ENCODE data around the gene HCK. TPM values are rescaled to one million over a fixed set of nuclear protein-coding genes. Genes with fewer than 3 reads are reported as not detected.
"Not testable (repeated sequence)": the region's sequence is repeated elsewhere in the genome, so short reads cannot be mapped to it uniquely, and the experiment has no call there.

HCK gene
- total RNA-seq, 2 donors from 2014 or later = 2.1 to 4.3 TPM

GRCh38 chr20:32119734-32120133 lies 67.7 kb downstream of the HCK start:
- no peak for ATAC-seq
- TF ChIP-seq POLR2A (IDR thresholded peaks at IDR 0.05) (no peak), CTCF (IDR thresholded peaks at IDR 0.05) (no peak)
- WGBS, 2 donors = 95 to 97% methylated on average over 2 of the region's 2 CpGs
- no peak overlapping the region for H3K4me3 ChIP-seq
- H3K4me1 ChIP-seq = peaks cover 12% of the 10 kb centered on the region
- intact Hi-C loops (cut with DNase I) = no loop called here
- H3K27ac ChIP-seq = no peak overlapping the region
- H3K9me3 ChIP-seq = no peaks in the 10 kb centered on the region
- no peaks in the 10 kb centered on the region for H3K27me3 ChIP-seq
- no peak for DNase-seq
- no peaks in the 10 kb centered on the region for H3K36me3 ChIP-seq (replicated peaks in 1 of 2; ENCODE audit: insufficient read depth in 1 of 2, low read depth in 2 of 2)

GRCh38 chr20:32121908-32122307 lies 69.9 kb downstream of the HCK start:
- H3K27me3 ChIP-seq; H3K9me3 ChIP-seq; H3K36me3 ChIP-seq (replicated peaks in 1 of 2; ENCODE audit: insufficient read depth in 1 of 2, low read depth in 2 of 2); DNase-seq; intact Hi-C loops (cut with DNase I); ATAC-seq; H3K4me1 ChIP-seq; H3K27ac ChIP-seq; H3K4me3 ChIP-seq: not testable (repeated sequence)
- no CpG with 5 or more reads among the region's 31 CpGs for WGBS, 2 donors

- no peaks in the 10 kb centered on the region for H3K4me1 ChIP-seq
- WGBS, 2 donors = 86 to 92% methylated on average over 1 to 3 of the region's 4 CpGs
These were observed 71.0 kb downstream of the HCK start for GRCh38 chr20:32123088-32123487.

GRCh38 chr20:32124916-32125454 lies 72.9 kb downstream of the HCK start:
- Histone ChIP-seq H3K27ac (no peak overlapping the region), H3K9me3 (no peaks in the 10 kb centered on the region), H3K27me3 (no peaks in the 10 kb centered on the region), H3K4me1 (no peaks in the 10 kb centered on the region), H3K4me3 (no peak overlapping the region), H3K36me3 (replicated peaks in 1 of 2; ENCODE audit: insufficient read depth in 1 of 2, low read depth in 2 of 2) (no peaks in the 10 kb centered on the region)
- TF ChIP-seq CTCF (IDR thresholded peaks at IDR 0.05) = no peak
- TF ChIP-seq POLR2A (IDR thresholded peaks at IDR 0.05) = no peak
- 87 to 91% methylated on average over 4 of the region's 4 CpGs for WGBS, 2 donors
- DNase-seq = no peak
- intact Hi-C loops (cut with DNase I) = no loop called here
- ATAC-seq = no peak

More at GRCh38 chr20:32123088-32123487, 71.0 kb downstream of the HCK start:
- no peak for DNase-seq
- no peaks in the 10 kb centered on the region for H3K27me3 ChIP-seq
- H3K4me3 ChIP-seq = no peak overlapping the region
- H3K36me3 ChIP-seq (replicated peaks in 1 of 2; ENCODE audit: insufficient read depth in 1 of 2, low read depth in 2 of 2) = no peaks in the 10 kb centered on the region
- no peak overlapping the region for H3K27ac ChIP-seq
- TF ChIP-seq POLR2A (IDR thresholded peaks at IDR 0.05) (no peak), CTCF (IDR thresholded peaks at IDR 0.05) (no peak)
- ATAC-seq = no peak
- no peaks in the 10 kb centered on the region for H3K9me3 ChIP-seq
- intact Hi-C loops (cut with DNase I) = no loop called here

- H3K4me3 ChIP-seq = no peak overlapping the region
- intact Hi-C loops (cut with DNase I) = no loop called here
- H3K36me3 ChIP-seq (replicated peaks in 1 of 2; ENCODE audit: insufficient read depth in 1 of 2, low read depth in 2 of 2) = no peaks in the 10 kb centered on the region
- H3K27ac ChIP-seq = no peak overlapping the region
- 90 to 97% methylated on average over 5 of the region's 5 CpGs for WGBS, 2 donors
- ATAC-seq = no peak
- no peaks in the 10 kb centered on the region for H3K9me3 ChIP-seq
- TF ChIP-seq POLR2A (IDR thresholded peaks at IDR 0.05) (no peak), CTCF (IDR thresholded peaks at IDR 0.05) (no peak)
- H3K27me3 ChIP-seq = no peaks in the 10 kb centered on the region
- no peaks in the 10 kb centered on the region for H3K4me1 ChIP-seq
- no peak for DNase-seq
These were observed 73.5 kb downstream of the HCK start for GRCh38 chr20:32125506-32125905.

Data from body of pancreas (tissue), 4 donors.